ENCODE results near the gene ABCA7.
A peak's percentile ranks its signal among the peaks of the same experiment; 100 is the strongest.

The ABCA7 gene

DNA sequence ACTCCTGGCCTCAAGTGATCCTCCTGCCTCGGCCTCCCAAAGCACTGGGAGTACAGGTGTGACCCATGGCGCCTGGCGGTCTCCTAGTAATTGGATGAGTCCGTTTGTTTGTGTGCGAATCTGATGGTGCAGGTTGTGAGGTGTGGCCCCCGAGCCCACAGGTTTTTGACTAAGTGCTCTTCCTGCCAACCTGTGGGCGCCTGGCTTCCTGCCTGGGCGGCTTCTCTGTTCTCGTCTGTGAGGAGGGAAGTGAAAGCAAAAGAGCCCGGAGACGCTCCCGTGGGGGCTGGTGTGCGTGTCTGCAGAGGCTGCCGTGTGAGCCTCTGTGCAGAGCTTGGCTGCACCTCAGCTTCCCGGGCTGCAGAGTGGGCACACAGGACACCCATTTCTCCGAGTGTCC, 37.0 kb downstream of the ABCA7 start:
- peaks cover 83% of the 10 kb centered on the region for H3K79me2 ChIP-seq (ENCODE audit: low read length)
- H3F3A ChIP-seq (ENCODE audit: insufficient read depth, low read length) = peaks cover 35% of the 10 kb centered on the region
- H3K4me2 ChIP-seq (ENCODE audit: low read depth, low read length) = peak overlapping the region; percentile 66; the same call in 1 of the 2 replicates
- DNase-seq = peak; percentile 98
- no peaks in the 10 kb centered on the region for H3K9me3 ChIP-seq (replicated peaks; ENCODE audit: insufficient read depth, low read length)
- H3K9ac ChIP-seq (ENCODE audit: low read length) = peak overlapping the region; percentile 13; the same call in 1 of the 2 replicates
- TF ChIP-seq, protein P1, sequence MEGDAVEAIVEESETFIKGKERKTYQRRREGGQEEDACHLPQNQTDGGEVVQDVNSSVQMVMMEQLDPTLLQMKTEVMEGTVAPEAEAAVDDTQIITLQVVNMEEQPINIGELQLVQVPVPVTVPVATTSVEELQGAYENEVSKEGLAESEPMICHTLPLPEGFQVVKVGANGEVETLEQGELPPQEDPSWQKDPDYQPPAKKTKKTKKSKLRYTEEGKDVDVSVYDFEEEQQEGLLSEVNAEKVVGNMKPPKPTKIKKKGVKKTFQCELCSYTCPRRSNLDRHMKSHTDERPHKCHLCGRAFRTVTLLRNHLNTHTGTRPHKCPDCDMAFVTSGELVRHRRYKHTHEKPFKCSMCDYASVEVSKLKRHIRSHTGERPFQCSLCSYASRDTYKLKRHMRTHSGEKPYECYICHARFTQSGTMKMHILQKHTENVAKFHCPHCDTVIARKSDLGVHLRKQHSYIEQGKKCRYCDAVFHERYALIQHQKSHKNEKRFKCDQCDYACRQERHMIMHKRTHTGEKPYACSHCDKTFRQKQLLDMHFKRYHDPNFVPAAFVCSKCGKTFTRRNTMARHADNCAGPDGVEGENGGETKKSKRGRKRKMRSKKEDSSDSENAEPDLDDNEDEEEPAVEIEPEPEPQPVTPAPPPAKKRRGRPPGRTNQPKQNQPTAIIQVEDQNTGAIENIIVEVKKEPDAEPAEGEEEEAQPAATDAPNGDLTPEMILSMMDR (IDR thresholded peaks at IDR 0.05; ENCODE audit: low read length) = no peak
- no peak for TF ChIP-seq EZH2phosphoT487 (IDR thresholded peaks at IDR 0.05; ENCODE audit: low read length)
- no peak for TF ChIP-seq EZH2 (optimal IDR thresholded peaks at IDR 0.05; ENCODE audit: low read depth, low read length)
- H4K20me1 ChIP-seq (ENCODE audit: insufficient read depth, low read length) = 0 out of 2 replicates have a peak, but pooled peaks cover 5% of the 10 kb centered on the region
- H3K4me1 ChIP-seq (ENCODE audit: low read length) = peaks cover 20% of the 10 kb centered on the region
- no peak overlapping the region for H2AFZ ChIP-seq (ENCODE audit: low read length)
- no peaks in the 10 kb centered on the region for H3K27me3 ChIP-seq (replicated peaks; ENCODE audit: insufficient read depth, low read length)
- peak overlapping the region; percentile 80; the same call in 1 of the 2 replicates for H3K27ac ChIP-seq (ENCODE audit: low read length)
- no peaks in the 10 kb centered on the region for H3K9me2 ChIP-seq (replicated peaks; ENCODE audit: insufficient read depth, low read length)
- H3K36me3 ChIP-seq (replicated peaks; ENCODE audit: insufficient read depth, low read length) = peaks cover 20% of the 10 kb centered on the region
- H3K4me3 ChIP-seq (ENCODE audit: low read length) = peak overlapping the region; percentile 14; the same call in 1 of the 2 replicates

DNA sequence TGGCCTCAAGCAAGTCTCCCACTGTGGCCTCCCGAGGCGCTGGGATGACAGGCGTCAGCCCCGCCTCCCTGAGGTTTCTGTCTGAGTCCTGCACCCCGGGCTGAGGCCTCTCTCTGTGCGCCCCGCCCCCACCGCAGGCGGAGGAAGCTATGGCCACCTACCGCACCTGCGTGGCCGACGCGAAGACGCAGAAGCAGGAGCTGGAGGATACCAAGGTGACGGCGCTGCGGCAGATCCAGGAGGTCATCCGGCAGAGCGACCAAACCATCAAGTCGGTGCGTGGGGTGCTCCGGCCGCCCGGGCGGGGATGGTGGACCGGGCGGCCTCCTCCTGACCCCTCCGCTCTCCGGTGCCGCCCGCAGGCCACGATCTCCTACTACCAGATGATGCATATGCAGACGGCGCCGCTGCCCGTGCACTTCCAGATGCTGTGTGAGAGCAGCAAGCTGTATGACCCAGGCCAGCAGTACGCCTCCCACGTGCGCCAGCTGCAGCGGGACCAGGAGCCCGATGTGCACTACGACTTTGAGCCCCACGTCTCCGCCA, 39.7 kb downstream of the ABCA7 start:
- Histone ChIP-seq H3F3A (ENCODE audit: insufficient read depth, low read length) (peaks cover 44% of the 10 kb centered on the region), H3K4me1 (ENCODE audit: low read length) (peaks cover 20% of the 10 kb centered on the region)

DNA sequence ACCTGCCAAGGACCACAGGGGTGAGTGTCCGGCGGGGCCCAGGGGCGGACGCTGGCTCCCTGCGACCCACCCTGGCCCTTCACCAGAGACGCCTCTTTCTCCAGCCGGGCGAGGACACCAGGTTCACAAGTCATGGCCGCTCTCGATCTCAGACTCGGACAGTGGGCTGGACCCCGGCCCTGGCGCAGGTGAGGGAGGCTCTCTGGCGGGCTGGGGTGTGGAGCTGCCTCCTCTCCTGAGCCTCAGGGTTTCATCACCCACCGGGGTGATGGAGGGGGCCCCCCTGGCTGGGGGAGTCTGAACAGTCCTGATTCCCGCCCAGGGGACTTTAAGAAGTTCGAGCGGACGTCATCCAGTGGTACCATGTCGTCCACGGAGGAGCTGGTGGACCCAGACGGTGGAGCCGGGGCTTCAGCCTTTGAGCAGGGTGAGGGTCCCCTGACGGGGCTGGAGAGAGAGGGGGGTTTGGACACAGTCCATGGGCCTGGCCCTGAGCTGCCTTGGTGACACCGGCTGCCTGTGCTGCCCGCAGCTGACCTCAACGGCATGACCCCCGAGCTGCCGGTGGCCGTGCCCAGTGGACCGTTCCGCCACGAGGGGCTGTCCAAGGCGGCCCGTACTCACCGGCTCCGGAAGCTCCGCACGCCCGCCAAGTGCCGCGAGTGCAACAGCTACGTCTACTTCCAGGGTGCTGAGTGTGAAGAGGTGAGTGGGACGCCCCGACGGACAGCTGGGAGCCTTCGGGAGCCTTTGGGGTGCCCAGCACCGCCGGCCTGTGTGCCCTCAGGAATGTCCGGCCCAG, 40.7 kb downstream of the ABCA7 start:
- Histone ChIP-seq H2AFZ (ENCODE audit: low read length) (no peak overlapping the region), H3K36me3 (replicated peaks; ENCODE audit: insufficient read depth, low read length) (peaks cover 26% of the 10 kb centered on the region), H3K9me2 (replicated peaks; ENCODE audit: insufficient read depth, low read length) (no peaks in the 10 kb centered on the region), H3K79me2 (ENCODE audit: low read length) (peaks cover 62% of the 10 kb centered on the region), H3K4me2 (ENCODE audit: low read depth, low read length) (no peak overlapping the region), H3K9ac (ENCODE audit: low read length) (no peak overlapping the region), H3K9me3 (replicated peaks; ENCODE audit: insufficient read depth, low read length) (no peaks in the 10 kb centered on the region), H3K27me3 (replicated peaks; ENCODE audit: insufficient read depth, low read length) (no peaks in the 10 kb centered on the region), H3K4me3 (ENCODE audit: low read length) (no peak overlapping the region), H3K4me1 (ENCODE audit: low read length) (peaks cover 19% of the 10 kb centered on the region), H3K27ac (ENCODE audit: low read length) (no peak overlapping the region), H3F3A (ENCODE audit: insufficient read depth, low read length) (peaks cover 40% of the 10 kb centered on the region), H4K20me1 (ENCODE audit: insufficient read depth, low read length) (0 out of 2 replicates have a peak, but pooled peaks cover 4% of the 10 kb centered on the region)
- TF ChIP-seq EZH2phosphoT487 (IDR thresholded peaks at IDR 0.05; ENCODE audit: low read length) = no peak
- TF ChIP-seq, protein P1 (IDR thresholded peaks at IDR 0.05; ENCODE audit: low read length) = no peak
- no peak for TF ChIP-seq EZH2 (optimal IDR thresholded peaks at IDR 0.05; ENCODE audit: low read depth, low read length)
- DNase-seq = no peak

More for the DNA sequence above, 39.7 kb downstream of the ABCA7 start:
- H2AFZ ChIP-seq (ENCODE audit: low read length) = no peak overlapping the region
- H3K4me3 ChIP-seq (ENCODE audit: low read length) = no peak overlapping the region
- no peak overlapping the region for H3K27ac ChIP-seq (ENCODE audit: low read length)
- H3K9ac ChIP-seq (ENCODE audit: low read length) = no peak overlapping the region
- TF ChIP-seq EZH2phosphoT487 (IDR thresholded peaks at IDR 0.05; ENCODE audit: low read length) = no peak
- TF ChIP-seq, protein P1 (IDR thresholded peaks at IDR 0.05; ENCODE audit: low read length) = no peak
- TF ChIP-seq EZH2 (optimal IDR thresholded peaks at IDR 0.05; ENCODE audit: low read depth, low read length) = no peak
- no peak overlapping the region for H3K4me2 ChIP-seq (ENCODE audit: low read depth, low read length)
- DNase-seq = no peak
- no peaks in the 10 kb centered on the region for H3K9me3 ChIP-seq (replicated peaks; ENCODE audit: insufficient read depth, low read length)
- peaks cover 24% of the 10 kb centered on the region for H3K36me3 ChIP-seq (replicated peaks; ENCODE audit: insufficient read depth, low read length)
- H3K9me2 ChIP-seq (replicated peaks; ENCODE audit: insufficient read depth, low read length) = no peaks in the 10 kb centered on the region
- H3K79me2 ChIP-seq (ENCODE audit: low read length) = peaks cover 67% of the 10 kb centered on the region
- 0 out of 2 replicates have a peak, but pooled peaks cover 4% of the 10 kb centered on the region for H4K20me1 ChIP-seq (ENCODE audit: insufficient read depth, low read length)
- no peaks in the 10 kb centered on the region for H3K27me3 ChIP-seq (replicated peaks; ENCODE audit: insufficient read depth, low read length)
